IMR-90 (cell line): Measurements from ENCODE around the gene FAF1. TPM values are rescaled to one million over a fixed set of nuclear protein-coding genes. Genes with fewer than 3 reads are reported as not detected.
A peak's percentile ranks its signal among the peaks of the same experiment; 100 is the strongest.

Experiments used
- ATAC-seq: fragments of 200-7000 bp; cut with Tn5 transposase; 2 replicates; pipeline ENCODE4 v1.9.1; 2020; ENCODE audit warnings: low read depth, mild to moderate bottlenecking, moderate library complexity
- BruUV-seq: library from RNA; stranded (reverse); fragments of 400-500 nt; replicated peaks from 2 replicates; lab custom pipeline; 2021; lab: Mats Ljungman, UMichigan
- CTCF ChIA-PET: fragments of 300-600 bp; formaldehyde crosslinking; extraction: SDS; loops from one replicate; lab custom pipeline; 2021; ENCODE audit warnings: antibody characterized with exemption; lab: Yijun Ruan, JAX
- POLR2A ChIA-PET: fragments of 300-600 bp; sonication (Branson Sonifier 250); formaldehyde crosslinking; loops from one replicate; lab custom pipeline; 2022; ENCODE audit warnings: antibody characterized with exemption; ENCODE audit not compliant: unreplicated experiment; lab: Charles Lee
- DNase-seq: peaks from one replicate; pipeline ENCODE4 v3.0.0; 2013
- H2AFZ ChIP-seq: replicated peaks from 2 replicates; pipeline ENCODE3; 2013; ENCODE audit warnings: low read length, mild to moderate bottlenecking; ENCODE audit not compliant: poor library complexity
- H2AK5ac ChIP-seq: 2 replicates; pipeline ENCODE4 v1.6.1; 2013; ENCODE audit warnings: low read depth, low read length, inconsistent platforms
- H2AK9ac ChIP-seq: replicated peaks from 2 replicates; pipeline ENCODE3; 2013; ENCODE audit warnings: mild to moderate bottlenecking, low read depth, low read length, moderate library complexity; ENCODE audit not compliant: poor library complexity
- H2BK120ac ChIP-seq: 2 replicates; pipeline ENCODE4 v1.6.1; 2013; ENCODE audit warnings: low read depth, low read length, inconsistent platforms
- H2BK15ac ChIP-seq: 3 replicates; pipeline ENCODE4 v1.6.1; 2013; ENCODE audit warnings: low read depth, low read length, inconsistent platforms
- H2BK20ac ChIP-seq: 2 replicates; pipeline ENCODE4 v1.6.1; 2013; ENCODE audit warnings: low read depth, mild to moderate bottlenecking, inconsistent platforms, low read length, moderate library complexity
- H2BK5ac ChIP-seq: 2 replicates; pipeline ENCODE4 v1.6.1; 2013; ENCODE audit warnings: mild to moderate bottlenecking, low read depth, low read length, inconsistent platforms; ENCODE audit not compliant: poor library complexity, severe bottlenecking
- H3K14ac ChIP-seq: replicated peaks from 2 replicates; pipeline ENCODE4 v1.6.1; 2013; ENCODE audit warnings: low read depth, low read length, inconsistent platforms
- H3K18ac ChIP-seq: 2 replicates; pipeline ENCODE4 v1.6.1; 2013; ENCODE audit warnings: low read depth, low read length, control low read depth
- H3K23ac ChIP-seq: 2 replicates; pipeline ENCODE4 v1.6.1; 2013; ENCODE audit warnings: low read depth, low read length, inconsistent platforms
- H3K27ac ChIP-seq: 2 replicates; pipeline ENCODE4 v1.5.1; 2013; ENCODE audit warnings: mild to moderate bottlenecking, control low read depth, low read length; ENCODE audit not compliant: insufficient read depth
- H3K27me3 ChIP-seq: 2 replicates; pipeline ENCODE4 v1.6.1; 2013; ENCODE audit warnings: low read length; ENCODE audit not compliant: control insufficient read depth, insufficient read depth
- H3K36me3 ChIP-seq: 2 replicates; pipeline ENCODE4 v1.6.1; 2013; ENCODE audit warnings: low read length, mixed read lengths; ENCODE audit not compliant: control insufficient read depth, insufficient read depth
- H3K4ac ChIP-seq: 2 replicates; pipeline ENCODE4 v1.6.1; 2013; ENCODE audit warnings: low read depth, low read length, inconsistent platforms
- H3K4me1 ChIP-seq: 2 replicates; pipeline ENCODE4 v1.6.1; 2013; ENCODE audit warnings: low read length, mixed read lengths; ENCODE audit not compliant: control insufficient read depth, insufficient read depth
- H3K4me2 ChIP-seq: 2 replicates; pipeline ENCODE4 v1.6.1; 2013; ENCODE audit warnings: low read depth, mild to moderate bottlenecking, control low read depth, low read length, moderate library complexity
- H3K4me3 ChIP-seq: 2 replicates; pipeline ENCODE4 v1.5.1; 2013; ENCODE audit warnings: low read depth, mild to moderate bottlenecking, control low read depth, low read length, moderate library complexity; ENCODE audit not compliant: insufficient read depth
- H3K56ac ChIP-seq: 2 replicates; pipeline ENCODE4 v1.6.1; 2013; ENCODE audit warnings: low read length, inconsistent platforms; ENCODE audit not compliant: insufficient read depth; ENCODE audit errors: extremely low read depth
- H3K79me1 ChIP-seq, 2 experiments: 2 replicates each; pipeline ENCODE4 v1.6.1; 2013; ENCODE audit warnings: low read length in 2 of 2, inconsistent platforms in 1 of 2, low read depth in 1 of 2
- H3K9ac ChIP-seq: 2 replicates; pipeline ENCODE4 v1.6.1; 2013; ENCODE audit warnings: low read depth, low read length, control low read depth
- H3K9me1 ChIP-seq: 2 replicates; pipeline ENCODE4 v1.6.1; 2013; ENCODE audit warnings: low read length, inconsistent platforms; ENCODE audit not compliant: insufficient read depth
- H3K9me3 ChIP-seq: 2 replicates; pipeline ENCODE4 v1.6.1; 2013; ENCODE audit warnings: low read length; ENCODE audit not compliant: control insufficient read depth, insufficient read depth
- H4K20me1 ChIP-seq: 2 replicates; pipeline ENCODE4 v1.6.1; 2013; ENCODE audit warnings: low read length, inconsistent platforms; ENCODE audit not compliant: insufficient read depth
- H4K5ac ChIP-seq: 2 replicates; pipeline ENCODE4 v1.6.1; 2013; ENCODE audit warnings: mild to moderate bottlenecking, low read depth, low read length, control low read depth
- H4K8ac ChIP-seq, 2 experiments: 2 replicates each; pipeline ENCODE4 v1.6.1; 2013; ENCODE audit warnings: low read depth in 2 of 2, low read length in 2 of 2, control low read depth in 1 of 2, inconsistent platforms in 1 of 2
- H4K91ac ChIP-seq: 2 replicates; pipeline ENCODE4 v1.6.1; 2013; ENCODE audit warnings: low read depth, low read length, inconsistent platforms; ENCODE audit not compliant: insufficient read depth
- BHLHE40 ChIP-seq: fragments of 150-350 bp; IDR thresholded peaks from 2 replicates; pipeline ENCODE4 v1.6.1; 2016; ENCODE audit warnings: mild to moderate bottlenecking, low read depth, low read length
- CHD1 ChIP-seq: IDR thresholded peaks from 2 replicates; pipeline ENCODE4 v1.6.1; 2012; ENCODE audit warnings: low read depth, low read length, improper control_type of control experiment
- CTCF ChIP-seq: conservative IDR thresholded peaks from 2 replicates; pipeline ENCODE4 v1.5.1; 2012; ENCODE audit warnings: mild to moderate bottlenecking, low read depth, low read length, improper control_type of control experiment
- ELK1 ChIP-seq: fragments of 150-350 bp; IDR thresholded peaks from 2 replicates; pipeline ENCODE4 v1.6.1; 2016; ENCODE audit warnings: low read depth, mild to moderate bottlenecking, low read length, moderate library complexity, borderline replicate concordance
- FOS ChIP-seq: fragments of 150-350 bp; IDR thresholded peaks from 2 replicates; pipeline ENCODE4 v1.6.1; 2016; ENCODE audit warnings: low read depth, low read length
- MXI1 ChIP-seq: IDR thresholded peaks from 2 replicates; pipeline ENCODE4 v1.6.1; 2012; ENCODE audit warnings: low read depth, mild to moderate bottlenecking, low read length, moderate library complexity, borderline replicate concordance
- NFE2L2 ChIP-seq: fragments of 150-350 bp; IDR thresholded peaks from 2 replicates; pipeline ENCODE4 v1.6.1; 2016; ENCODE audit warnings: low read depth, mild to moderate bottlenecking, low read length
- POLR2A ChIP-seq: IDR thresholded peaks from 2 replicates; pipeline ENCODE4 v1.6.1; 2012; ENCODE audit warnings: mild to moderate bottlenecking, low read depth, low read length
- RAD21 ChIP-seq: IDR thresholded peaks from 2 replicates; pipeline ENCODE4 v1.6.1; 2012; ENCODE audit warnings: low read length, improper control_type of control experiment
- RCOR1 ChIP-seq: IDR thresholded peaks from 2 replicates; pipeline ENCODE4 v1.6.1; 2012; ENCODE audit warnings: mild to moderate bottlenecking, low read length, improper control_type of control experiment; ENCODE audit not compliant: insufficient replicate concordance
- RFX5 ChIP-seq: IDR thresholded peaks from 2 replicates; pipeline ENCODE4 v1.8.0; 2012; ENCODE audit warnings: low read depth, mild to moderate bottlenecking, low read length, moderate library complexity
- SMC3 ChIP-seq: fragments of 150-350 bp; IDR thresholded peaks from 2 replicates; pipeline ENCODE4 v1.6.1; 2016; ENCODE audit warnings: low read depth, mild to moderate bottlenecking, antibody characterized with exemption, low read length, moderate library complexity
- WGBS, 2 experiments: methylation state at CpG; one replicate each; pipeline versions ENCODE4 v1.1.5 to v1.1.7; 2013; ENCODE audit warnings: missing lambda C conversion rate in 2 of 2; ENCODE audit not compliant: insufficient read length in 1 of 2; ENCODE audit errors: extremely low coverage in 2 of 2; 5-methylcytosine and 5-hydroxymethylcytosine counted together
- dilution Hi-C: fragments of 300-500 bp; cut with HindIII; formaldehyde crosslinking; loops from one replicate; pipeline ENCODE4 v1.14.3; 2018; ENCODE audit warnings: low sequenced_read_pairs; ENCODE audit not compliant: unreplicated experiment
- in situ Hi-C: fragments of 300-500 bp; cut with MboI; formaldehyde crosslinking; loops from 3 replicates; pipeline ENCODE4 v1.14.3; 2019; ENCODE audit warnings: low sequenced_read_pairs, inconsistent platforms, mixed read lengths
- intact Hi-C: fragments of 100-400 bp; cut with micrococcal nuclease; formaldehyde crosslinking; loops from 2 replicates; pipeline ENCODE4 v1.10.0; 2022
- polyA plus RNA-seq, 3 experiments: library from polyadenylated mRNA; depleted of rRNA; stranded (reverse); fragments of >200 nt; gene quantifications; 2 replicates each; pipeline ENCODE4 v1.2.3, GENCODE V29; 2012; ENCODE audit warnings: low replicate concordance in 1 of 3
- total RNA-seq: library from RNA; depleted of rRNA; stranded (reverse); fragments of >200 nt; gene quantifications from 2 replicates; pipeline ENCODE4 v1.2.3, GENCODE V29; 2012

The FAF1 gene
- total and polyA plus RNA-seq, 2 of the 4 experiments (the other 2 are of a cell fraction): 18.8 to 72.9 TPM

GRCh38 chr1:50774759-50775351, 185.2 kb downstream of the FAF1 start:
- no peak overlapping the region for H3K4me3 ChIP-seq
- POLR2A ChIA-PET: no interaction called here
- in situ Hi-C loops (loop anchor here (5.0 kb wide), 1 partner anchor 417 kb away; no protein-coding TSS in a partner anchor), intact Hi-C loops (loop anchor here (1.0 to 5.0 kb wide), 6 partner anchors 154 to 521 kb away; no protein-coding TSS in a partner anchor), dilution Hi-C loops (no loop called here)
- DNase-seq (peak; percentile 74), ATAC-seq (peak; percentile 60)
- H2BK20ac ChIP-seq: no peak overlapping the region
- no peak overlapping the region for H3K14ac ChIP-seq
- H3K56ac ChIP-seq: no peak overlapping the region
- H3K23ac ChIP-seq: no peak overlapping the region
- H3K27me3 ChIP-seq: no peaks in the 10 kb centered on the region
- no TSS peak for BruUV-seq
- H2AK9ac ChIP-seq: no peak overlapping the region
- no peaks in the 10 kb centered on the region for H3K9me1 ChIP-seq
- no peak overlapping the region for H4K8ac ChIP-seq
- CTCF ChIA-PET: interaction anchor here (0.7 to 2.3 kb wide), 12 partner anchors 9 to 527 kb away, joined by 3 to 21 read pairs (median 3); no protein-coding TSS in a partner anchor
- H2BK15ac ChIP-seq: no peak overlapping the region
- H2BK120ac ChIP-seq: no peak overlapping the region
- no peaks in the 10 kb centered on the region for H3K9me3 ChIP-seq
- no peak overlapping the region for H3K27ac ChIP-seq
- TF ChIP-seq RCOR1: no peak
- peak; percentile 78 for TF ChIP-seq CTCF
- TF ChIP-seq MXI1: no peak
- no peak for TF ChIP-seq RFX5
- TF ChIP-seq SMC3: peak; percentile 72
- TF ChIP-seq BHLHE40: no peak
- no peak for TF ChIP-seq NFE2L2
- peak; percentile 83 for TF ChIP-seq RAD21
- no peak for TF ChIP-seq ELK1
- no peak for TF ChIP-seq FOS
- no peak for TF ChIP-seq CHD1
- no peak for TF ChIP-seq POLR2A
- no peak overlapping the region for H2AFZ ChIP-seq
- no peak overlapping the region for H3K4me2 ChIP-seq
- no peak overlapping the region for H3K4ac ChIP-seq
- H4K20me1 ChIP-seq: no peaks in the 10 kb centered on the region
- no peak overlapping the region for H4K5ac ChIP-seq
- no peak overlapping the region for H2AK5ac ChIP-seq
- no peak overlapping the region for H4K91ac ChIP-seq
- H3K4me1 ChIP-seq: no peaks in the 10 kb centered on the region
- no peaks in the 10 kb centered on the region for H3K36me3 ChIP-seq
- H3K9ac ChIP-seq: no peak overlapping the region
- no CpG with 5 or more reads among the region's 2 CpGs for WGBS, 2 experiments
- H3K79me1 ChIP-seq: peaks cover 3% of the 10 kb centered on the region in 2 experiments; a peak in 1 of 4 replicates
- no peak overlapping the region for H3K18ac ChIP-seq
- H2BK5ac ChIP-seq: no peak overlapping the region
